Astrocyte (in vitro differentiated cells and primary cell): Measurements from ENCODE around the gene VASP. TPM values are rescaled to one million over a fixed set of nuclear protein-coding genes. Genes with fewer than 3 reads are reported as not detected.

ENCODE experiments used
- DNase-seq: peaks from one replicate; pipeline ENCODE4 v3.0.0-alpha.2; 2010; ENCODE audit warnings: low read depth
- FAIRE-seq: peaks from 2 replicates; lab custom pipeline; 2011; peaks lifted over from hg19 to GRCh38; lab: Jason Lieb, UNC
- H2AFZ ChIP-seq: 2 replicates; pipeline ENCODE4 v1.6.0; 2012; ENCODE audit warnings: low read depth, low read length, inconsistent platforms
- H3K27ac ChIP-seq: 2 replicates; pipeline ENCODE4 v1.5.1; 2011; ENCODE audit warnings: low read depth, low read length, inconsistent platforms
- H3K27me3 ChIP-seq: 2 replicates; pipeline ENCODE4 v1.6.0; 2011; ENCODE audit warnings: low read length, inconsistent platforms; ENCODE audit not compliant: insufficient read depth
- H3K36me3 ChIP-seq: 2 replicates; pipeline ENCODE4 v1.5.1; 2011; ENCODE audit warnings: low read length, inconsistent platforms; ENCODE audit not compliant: insufficient read depth
- H3K4me1 ChIP-seq: 2 replicates; pipeline ENCODE4 v1.5.1; 2011; ENCODE audit warnings: low read length, inconsistent platforms; ENCODE audit not compliant: insufficient read depth
- H3K4me2 ChIP-seq: 2 replicates; pipeline ENCODE4 v1.6.0; 2012; ENCODE audit warnings: low read length, inconsistent platforms
- H3K4me3 ChIP-seq: 2 replicates; pipeline ENCODE4 v1.5.1; 2011; ENCODE audit warnings: low read depth, mild to moderate bottlenecking, low read length, inconsistent platforms; ENCODE audit not compliant: insufficient read depth
- H3K79me2 ChIP-seq: 2 replicates; pipeline ENCODE4 v1.6.0; 2012; ENCODE audit warnings: mild to moderate bottlenecking, low read length, inconsistent platforms; ENCODE audit not compliant: insufficient read depth
- H3K9ac ChIP-seq: 2 replicates; pipeline ENCODE4 v1.6.0; 2012; ENCODE audit warnings: mild to moderate bottlenecking, low read length, inconsistent platforms
- H3K9me3 ChIP-seq: 2 replicates; pipeline ENCODE4 v1.5.1; 2012; ENCODE audit warnings: low read depth, mild to moderate bottlenecking, low read length, inconsistent platforms; ENCODE audit not compliant: insufficient read depth
- H4K20me1 ChIP-seq: 2 replicates; pipeline ENCODE4 v1.6.0; 2012; ENCODE audit warnings: low read length, inconsistent platforms; ENCODE audit not compliant: insufficient read depth
- H3K27ac Mint-ChIP-seq: one replicate; pipeline ENCODE4 v1.8.0; 2021; ENCODE audit warnings: mild to moderate bottlenecking, mixed read lengths; ENCODE audit not compliant: unreplicated experiment
- H3K27me3 Mint-ChIP-seq: one replicate; pipeline ENCODE4 v1.8.0; 2021; ENCODE audit warnings: low read depth, mixed read lengths; ENCODE audit not compliant: unreplicated experiment
- H3K36me3 Mint-ChIP-seq: one replicate; pipeline ENCODE4 v1.8.0; 2021; ENCODE audit warnings: low read depth, mixed read lengths; ENCODE audit not compliant: unreplicated experiment
- H3K4me1 Mint-ChIP-seq: one replicate; pipeline ENCODE4 v1.8.0; 2021; ENCODE audit warnings: low read depth, mixed read lengths; ENCODE audit not compliant: unreplicated experiment
- H3K4me3 Mint-ChIP-seq: one replicate; pipeline ENCODE4 v1.8.0; 2021; ENCODE audit warnings: mild to moderate bottlenecking, moderate library complexity, mixed read lengths; ENCODE audit not compliant: unreplicated experiment
- H3K9me3 Mint-ChIP-seq: one replicate; pipeline ENCODE4 v1.8.0; 2021; ENCODE audit warnings: mild to moderate bottlenecking, mixed read lengths; ENCODE audit not compliant: unreplicated experiment
- CTCF ChIP-seq: IDR thresholded peaks from 2 replicates; pipeline ENCODE4 v1.5.1; 2011; ENCODE audit warnings: low read depth, mild to moderate bottlenecking, inconsistent platforms, low read length, moderate library complexity; ENCODE audit not compliant: insufficient read depth
- EZH2 ChIP-seq: IDR thresholded peaks from 2 replicates; pipeline ENCODE4 v1.6.1; 2012; ENCODE audit warnings: mild to moderate bottlenecking, low read length, inconsistent platforms; ENCODE audit not compliant: insufficient read depth
- total RNA-seq: library from RNA; stranded (reverse); gene quantifications from 2 replicates; pipeline ENCODE4 v1.2.1, GENCODE V29; 2021

Gene VASP
- total RNA-seq, 1 donor from 2014 or later: 222 TPM

- H3K4me2 ChIP-seq: peak overlapping the region; percentile 15
- Mint-ChIP-seq H3K9me3 (peaks cover 3% of the 10 kb centered on the region), H3K27me3 (no peaks in the 10 kb centered on the region), H3K27ac (peak overlapping the region; percentile 79), H3K4me1 (peaks cover 12% of the 10 kb centered on the region), H3K36me3 (peaks cover 33% of the 10 kb centered on the region), H3K4me3 (peak overlapping the region; percentile 28)
- H4K20me1 ChIP-seq: peaks cover 62% of the 10 kb centered on the region
- no peak overlapping the region for H3K9ac ChIP-seq
- H3K9me3 ChIP-seq: no peaks in the 10 kb centered on the region
- no peak overlapping the region for H2AFZ ChIP-seq
- H3K4me1 ChIP-seq: peaks cover 15% of the 10 kb centered on the region
- no peaks in the 10 kb centered on the region for H3K27me3 ChIP-seq
- H3K79me2 ChIP-seq: no peaks in the 10 kb centered on the region
- FAIRE-seq (no peak), DNase-seq (no peak)
- TF ChIP-seq EZH2: no peak
- no peak for TF ChIP-seq CTCF
- H3K27ac ChIP-seq: no peak overlapping the region
- peaks cover 39% of the 10 kb centered on the region for H3K36me3 ChIP-seq
- H3K4me3 ChIP-seq: no peak overlapping the region
These were observed 20.5 kb downstream of the VASP start for GRCh38 chr19:45527731-45528130.

- Histone ChIP-seq H3K4me3 (no peak overlapping the region), H3K27me3 (no peaks in the 10 kb centered on the region), H3K9ac (no peak overlapping the region), H4K20me1 (peaks cover 58% of the 10 kb centered on the region), H3K36me3 (peaks cover 36% of the 10 kb centered on the region), H3K4me2 (peak overlapping the region; percentile 15), H3K27ac (no peak overlapping the region), H3K4me1 (peaks cover 15% of the 10 kb centered on the region), H3K9me3 (no peaks in the 10 kb centered on the region), H2AFZ (no peak overlapping the region), H3K79me2 (no peaks in the 10 kb centered on the region)
- FAIRE-seq (no peak), DNase-seq (peak; percentile 69)
- Mint-ChIP-seq H3K9me3 (peaks cover 3% of the 10 kb centered on the region), H3K27me3 (no peaks in the 10 kb centered on the region), H3K27ac (no peak overlapping the region), H3K4me3 (peak overlapping the region; percentile 28), H3K4me1 (peaks cover 11% of the 10 kb centered on the region), H3K36me3 (peaks cover 31% of the 10 kb centered on the region)
- no peak for TF ChIP-seq EZH2
- TF ChIP-seq CTCF: no peak
These were observed 21.0 kb downstream of the VASP start for GRCh38 chr19:45528149-45528743.

- H3K27me3 Mint-ChIP-seq: no peaks in the 10 kb centered on the region
- peaks cover 26% of the 10 kb centered on the region for H3K36me3 Mint-ChIP-seq
- Histone ChIP-seq H3K9ac (no peak overlapping the region), H3K4me3 (no peak overlapping the region), H3K79me2 (no peaks in the 10 kb centered on the region), H3K27me3 (no peaks in the 10 kb centered on the region), H3K27ac (no peak overlapping the region), H3K9me3 (no peaks in the 10 kb centered on the region), H3K4me2 (peak overlapping the region; percentile 15), H3K36me3 (peaks cover 31% of the 10 kb centered on the region), H2AFZ (no peak overlapping the region), H4K20me1 (peaks cover 52% of the 10 kb centered on the region), H3K4me1 (peaks cover 11% of the 10 kb centered on the region)
- DNase-seq (no peak), FAIRE-seq (no peak)
- no peak overlapping the region for H3K4me3 Mint-ChIP-seq
- peaks cover 7% of the 10 kb centered on the region for H3K4me1 Mint-ChIP-seq
- H3K27ac Mint-ChIP-seq: no peak overlapping the region
- H3K9me3 Mint-ChIP-seq: peaks cover 3% of the 10 kb centered on the region
- no peak for TF ChIP-seq CTCF
- no peak for TF ChIP-seq EZH2
These were observed 21.6 kb downstream of the VASP start for GRCh38 chr19:45528744-45529419.
